Smooth muscle cell (in vitro differentiated cells): ENCODE measurements around the gene LBX2. TPM values are rescaled to one million over a fixed set of nuclear protein-coding genes. Genes with fewer than 3 reads are reported as not detected.

Experiments used
- DNase-seq: peaks from one replicate; lab custom pipeline; 2025; ENCODE audit not compliant: unreplicated experiment; lab: John Stamatoyannopoulos, UW
- H2AFZ ChIP-seq: fragments of 200-600 bp; sonication (generic); 2 replicates; pipeline ENCODE4 v1.6.0; 2016; ENCODE audit warnings: antibody characterized with exemption, low read depth, mild to moderate bottlenecking
- H3F3A ChIP-seq: fragments of 200-600 bp; sonication (generic); 2 replicates; pipeline ENCODE4 v1.6.0; 2017; ENCODE audit warnings: antibody characterized with exemption, low read depth
- H3K27ac ChIP-seq: fragments of 200-600 bp; sonication (generic); 2 replicates; pipeline ENCODE4 v1.5.1; 2016; ENCODE audit warnings: low read depth, mild to moderate bottlenecking
- H3K27me3 ChIP-seq: fragments of 200-600 bp; sonication (generic); 2 replicates; pipeline ENCODE4 v1.6.1; 2016; ENCODE audit warnings: low read depth, mild to moderate bottlenecking
- H3K36me3 ChIP-seq: fragments of 200-600 bp; sonication (generic); 2 replicates; pipeline ENCODE4 v1.5.1; 2016; ENCODE audit warnings: low read depth
- H3K4me1 ChIP-seq: fragments of 200-600 bp; sonication (generic); 2 replicates; pipeline ENCODE4 v1.5.1; 2016; ENCODE audit warnings: low read depth
- H3K4me2 ChIP-seq: fragments of 200-600 bp; sonication (generic); 2 replicates; pipeline ENCODE4 v1.6.0; 2016; ENCODE audit warnings: mild to moderate bottlenecking
- H3K4me3 ChIP-seq: fragments of 200-600 bp; sonication (generic); 2 replicates; pipeline ENCODE4 v1.5.1; 2016; ENCODE audit warnings: mild to moderate bottlenecking
- H3K79me2 ChIP-seq: fragments of 200-600 bp; sonication (generic); 2 replicates; pipeline ENCODE4 v1.6.0; 2016; ENCODE audit warnings: low read depth, mild to moderate bottlenecking
- H3K9ac ChIP-seq: fragments of 200-600 bp; sonication (generic); 2 replicates; pipeline ENCODE4 v1.6.0; 2016; ENCODE audit warnings: low read depth
- H3K9me3 ChIP-seq: fragments of 200-600 bp; sonication (generic); replicated peaks from 2 replicates; pipeline ENCODE4 v1.5.1; 2016; ENCODE audit warnings: low read depth
- H4K20me1 ChIP-seq: fragments of 200-600 bp; sonication (generic); 2 replicates; pipeline ENCODE4 v1.6.0; 2016; ENCODE audit warnings: low read depth
- WGBS: methylation state at CpG from one replicate; pipeline ENCODE4 v1.1.7; 2016; ENCODE audit warnings: low lambda C conversion rate; 5-methylcytosine and 5-hydroxymethylcytosine counted together
- polyA plus RNA-seq: library from polyadenylated mRNA; unstranded; fragments of >200 nt; fragmentation: Nextera tagmentation; extraction: Ambion mirVana; gene quantifications from 2 replicates; pipeline ENCODE4 v1.2.1, GENCODE V29; 2016
- total RNA-seq: library from RNA; depleted of rRNA; stranded (reverse); fragments of >200 nt; gene quantifications from 2 replicates; pipeline ENCODE4 v1.2.3, GENCODE V29; 2014
- TF ChIP-seq, protein P1 (sequence below): fragments of 200-600 bp; sonication (generic); IDR thresholded peaks from 2 replicates; pipeline ENCODE4 v1.5.1; 2017; ENCODE audit warnings: borderline replicate concordance, mild to moderate bottlenecking, antibody characterized with exemption; ENCODE audit not compliant: insufficient read depth, poor library complexity, severe bottlenecking

The LBX2 gene
- total and polyA plus RNA-seq, 2 experiments from 2014 or later = 1.5 to 2.4 TPM

GRCh38 chr2:74493546-74493945 is 5.9 kb downstream of the LBX2 start:
- H4K20me1 ChIP-seq = no peaks in the 10 kb centered on the region
- no peak overlapping the region for H2AFZ ChIP-seq
- no peak for DNase-seq
- no peak overlapping the region for H3K4me2 ChIP-seq
- peaks cover 10% of the 10 kb centered on the region for H3K4me1 ChIP-seq
- H3K9ac ChIP-seq = no peak overlapping the region
- WGBS = 95% methylated on average over 3 of the region's 3 CpGs
- H3K27ac ChIP-seq = no peak overlapping the region
- H3K79me2 ChIP-seq = no peaks in the 10 kb centered on the region
- H3F3A ChIP-seq = peaks cover 5% of the 10 kb centered on the region
- TF ChIP-seq, protein P1, sequence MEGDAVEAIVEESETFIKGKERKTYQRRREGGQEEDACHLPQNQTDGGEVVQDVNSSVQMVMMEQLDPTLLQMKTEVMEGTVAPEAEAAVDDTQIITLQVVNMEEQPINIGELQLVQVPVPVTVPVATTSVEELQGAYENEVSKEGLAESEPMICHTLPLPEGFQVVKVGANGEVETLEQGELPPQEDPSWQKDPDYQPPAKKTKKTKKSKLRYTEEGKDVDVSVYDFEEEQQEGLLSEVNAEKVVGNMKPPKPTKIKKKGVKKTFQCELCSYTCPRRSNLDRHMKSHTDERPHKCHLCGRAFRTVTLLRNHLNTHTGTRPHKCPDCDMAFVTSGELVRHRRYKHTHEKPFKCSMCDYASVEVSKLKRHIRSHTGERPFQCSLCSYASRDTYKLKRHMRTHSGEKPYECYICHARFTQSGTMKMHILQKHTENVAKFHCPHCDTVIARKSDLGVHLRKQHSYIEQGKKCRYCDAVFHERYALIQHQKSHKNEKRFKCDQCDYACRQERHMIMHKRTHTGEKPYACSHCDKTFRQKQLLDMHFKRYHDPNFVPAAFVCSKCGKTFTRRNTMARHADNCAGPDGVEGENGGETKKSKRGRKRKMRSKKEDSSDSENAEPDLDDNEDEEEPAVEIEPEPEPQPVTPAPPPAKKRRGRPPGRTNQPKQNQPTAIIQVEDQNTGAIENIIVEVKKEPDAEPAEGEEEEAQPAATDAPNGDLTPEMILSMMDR = no peak
- H3K4me3 ChIP-seq = no peak overlapping the region
- no peaks in the 10 kb centered on the region for H3K36me3 ChIP-seq
- H3K9me3 ChIP-seq = no peaks in the 10 kb centered on the region
- peaks cover 18% of the 10 kb centered on the region for H3K27me3 ChIP-seq

DNA sequence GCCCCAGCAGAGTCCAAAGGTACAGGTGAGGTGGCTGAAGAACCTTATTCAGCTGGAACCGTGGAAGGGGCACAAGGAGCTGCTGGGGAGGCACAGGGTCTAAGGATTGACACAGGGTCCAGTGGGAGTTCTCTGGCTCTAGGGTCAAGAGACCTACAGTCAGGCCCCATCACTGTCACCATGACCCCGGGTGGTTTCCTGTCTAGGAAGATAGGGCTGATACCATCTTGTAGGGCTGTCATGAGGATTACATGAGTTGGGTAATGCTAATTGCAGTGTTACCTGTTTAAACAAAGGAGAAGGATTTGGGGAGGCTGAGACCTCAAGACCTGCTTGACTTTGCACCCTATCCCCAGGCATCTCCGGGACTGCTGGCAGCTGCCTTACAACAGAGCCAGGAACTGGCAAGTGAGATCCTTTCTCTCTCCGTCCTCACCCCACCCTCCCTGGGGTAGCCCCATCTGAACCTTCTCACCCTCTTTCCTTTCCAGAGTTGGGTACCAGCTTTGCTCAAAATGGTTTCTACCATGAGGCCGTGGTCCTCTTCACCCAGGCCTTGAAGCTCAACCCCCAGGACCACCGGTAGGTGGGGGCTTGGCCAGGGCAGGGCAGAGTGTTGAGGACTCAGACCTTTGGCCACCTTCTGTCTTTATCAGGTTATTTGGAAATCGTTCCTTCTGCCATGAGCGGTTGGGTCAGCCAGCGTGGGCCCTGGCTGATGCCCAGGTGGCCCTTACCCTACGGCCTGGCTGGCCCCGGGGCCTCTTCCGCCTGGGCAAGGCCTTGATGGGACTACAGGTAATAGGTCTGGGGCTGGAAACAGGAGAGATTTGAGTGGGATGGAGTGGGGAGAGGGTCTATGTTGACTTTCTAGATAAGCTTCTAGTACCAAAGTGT is 7.5 kb downstream of the LBX2 start:
- H3K27me3 ChIP-seq = peaks cover 2% of the 10 kb centered on the region
- no peaks in the 10 kb centered on the region for H3K9me3 ChIP-seq
- no peak overlapping the region for H2AFZ ChIP-seq
- no peak overlapping the region for H3K27ac ChIP-seq
- no peak overlapping the region for H3K9ac ChIP-seq
- H3K4me2 ChIP-seq = no peak overlapping the region
- H3K36me3 ChIP-seq = no peaks in the 10 kb centered on the region
- TF ChIP-seq, protein P1 = no peak
- no peak overlapping the region for H3K4me3 ChIP-seq
- no peaks in the 10 kb centered on the region for H3K79me2 ChIP-seq
- no peaks in the 10 kb centered on the region for H4K20me1 ChIP-seq
- H3F3A ChIP-seq = peaks cover 5% of the 10 kb centered on the region
- WGBS = 95% methylated on average over 12 of the region's 12 CpGs
- no peak for DNase-seq
- H3K4me1 ChIP-seq = no peaks in the 10 kb centered on the region

DNA sequence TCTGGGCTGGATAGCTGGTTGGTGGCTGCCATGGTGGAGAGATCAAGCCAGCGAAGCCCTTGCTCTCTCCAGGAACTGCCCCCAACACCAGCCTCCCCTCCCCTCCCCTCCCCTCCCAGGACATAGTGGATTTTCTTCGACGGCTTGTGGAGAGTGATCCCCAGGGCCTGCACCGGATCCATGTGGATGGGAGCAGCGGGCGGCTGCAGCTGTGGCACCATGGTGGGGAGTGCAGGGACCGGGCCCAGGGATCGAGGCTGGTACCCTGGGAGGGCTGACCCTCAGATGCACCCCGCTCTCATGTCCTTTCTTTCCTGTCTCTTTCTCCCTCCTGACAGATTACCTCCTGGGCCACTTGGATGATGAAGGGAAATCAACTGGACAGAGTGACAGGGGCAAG is 9.5 kb downstream of the LBX2 start:
- DNase-seq = no peak
- no peak overlapping the region for H3K4me2 ChIP-seq
- H3K36me3 ChIP-seq = no peaks in the 10 kb centered on the region
- no peaks in the 10 kb centered on the region for H3F3A ChIP-seq
- H3K9me3 ChIP-seq = no peaks in the 10 kb centered on the region
- peaks cover 2% of the 10 kb centered on the region for H3K79me2 ChIP-seq
- no peaks in the 10 kb centered on the region for H4K20me1 ChIP-seq
- WGBS = 97% methylated on average over 8 of the region's 9 CpGs
- no peaks in the 10 kb centered on the region for H3K27me3 ChIP-seq
- H2AFZ ChIP-seq = no peak overlapping the region
- no peak overlapping the region for H3K9ac ChIP-seq
- no peak overlapping the region for H3K4me3 ChIP-seq
- TF ChIP-seq, protein P1 = no peak
- H3K27ac ChIP-seq = no peak overlapping the region
- no peaks in the 10 kb centered on the region for H3K4me1 ChIP-seq
